Liver (tissue), 3 donors: ENCODE data around the gene KCNS3.

Experiments used
- ATF3 ChIP-seq: IDR thresholded peaks from 2 replicates; pipeline ENCODE4 v1.6.1; 2016; ENCODE audit warnings: antibody characterized with exemption
- CTCF ChIP-seq: fragments of 150-350 bp; IDR thresholded peaks from 2 replicates; pipeline ENCODE4 v1.5.1; 2017; ENCODE audit warnings: improper control_type of control experiment, low read depth, low read length; ENCODE audit not compliant: missing input control
- EGR1 ChIP-seq, 2 donors: IDR thresholded peaks; 2 replicates each; pipeline ENCODE4 v1.6.1; 2016 to 2018; ENCODE audit warnings: antibody characterized with exemption in 2 of 2, low read depth in 2 of 2
- GABPA ChIP-seq, 2 donors: IDR thresholded peaks in 1 of 2; conservative IDR thresholded peaks in 1 of 2; 2 replicates each; pipeline ENCODE4 v1.6.1; 2016; ENCODE audit warnings: antibody characterized with exemption in 2 of 2, mild to moderate bottlenecking in 1 of 2, moderate library complexity in 1 of 2
- HNF4A ChIP-seq, 2 donors: conservative IDR thresholded peaks; 2 replicates each; pipeline ENCODE4 v1.6.1; 2016; ENCODE audit warnings: antibody characterized with exemption in 2 of 2, mild to moderate bottlenecking in 2 of 2
- JUND ChIP-seq, 2 donors: IDR thresholded peaks; 2 replicates each; pipeline ENCODE4 v1.6.1; 2016; ENCODE audit warnings: antibody characterized with exemption in 2 of 2
- RAD21 ChIP-seq, 2 donors: IDR thresholded peaks; 2 replicates each; pipeline ENCODE4 v1.6.1; 2016; ENCODE audit warnings: antibody characterized with exemption in 2 of 2, mild to moderate bottlenecking in 2 of 2
- REST ChIP-seq: IDR thresholded peaks from 2 replicates; pipeline ENCODE4 v1.6.1; 2016; ENCODE audit warnings: antibody characterized with exemption, mild to moderate bottlenecking
- TAF1 ChIP-seq: conservative IDR thresholded peaks from 2 replicates; pipeline ENCODE4 v1.6.1; 2016; ENCODE audit warnings: antibody characterized with exemption, mild to moderate bottlenecking
- YY1 ChIP-seq: IDR thresholded peaks from 2 replicates; pipeline ENCODE4 v1.6.1; 2016; ENCODE audit warnings: antibody characterized with exemption, mild to moderate bottlenecking
- TF ChIP-seq, protein P1 (sequence below): IDR thresholded peaks from 2 replicates; pipeline ENCODE4 v1.6.1; 2016; ENCODE audit warnings: antibody characterized with exemption
- donor health status: healthy.
- donor health status: healthy.

- TF ChIP-seq CTCF (no peak), EGR1 (IDR thresholded peaks at IDR 0.05; ENCODE audit: low read depth in 2 of 2) (no peak), REST (no peak), JUND (IDR thresholded peaks at IDR 0.05) (no peak), YY1 (no peak), HNF4A (conservative IDR thresholded peaks at IDR 0.05) (no peak), GABPA (IDR thresholded peaks at IDR 0.05 in 1 of 2, conservative IDR thresholded peaks at IDR 0.05 in 1 of 2) (no peak), TAF1 (no peak), RAD21 (IDR thresholded peaks at IDR 0.05) (no peak), ATF3 (no peak)
- TF ChIP-seq, protein P1, sequence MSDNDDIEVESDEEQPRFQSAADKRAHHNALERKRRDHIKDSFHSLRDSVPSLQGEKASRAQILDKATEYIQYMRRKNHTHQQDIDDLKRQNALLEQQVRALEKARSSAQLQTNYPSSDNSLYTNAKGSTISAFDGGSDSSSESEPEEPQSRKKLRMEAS: no peak
These were observed 56.3 kb downstream of the KCNS3 start for GRCh38 chr2:17934721-17935120.
